NCI-H1694 treated with DMSO at 0.1 percent for 48 hours (cell line): ENCODE measurements around the gene KDM2B.
A peak's percentile ranks its signal among the peaks of the same experiment; 100 is the strongest.
"Not testable (repeated sequence)": the region's sequence is repeated elsewhere in the genome, so short reads cannot be mapped to it uniquely, and the experiment has no call there.

Experiments used
- DNase-seq: peaks from one replicate; lab custom pipeline; 2025; lab: John Stamatoyannopoulos, UW

KDM2B gene

DNA sequence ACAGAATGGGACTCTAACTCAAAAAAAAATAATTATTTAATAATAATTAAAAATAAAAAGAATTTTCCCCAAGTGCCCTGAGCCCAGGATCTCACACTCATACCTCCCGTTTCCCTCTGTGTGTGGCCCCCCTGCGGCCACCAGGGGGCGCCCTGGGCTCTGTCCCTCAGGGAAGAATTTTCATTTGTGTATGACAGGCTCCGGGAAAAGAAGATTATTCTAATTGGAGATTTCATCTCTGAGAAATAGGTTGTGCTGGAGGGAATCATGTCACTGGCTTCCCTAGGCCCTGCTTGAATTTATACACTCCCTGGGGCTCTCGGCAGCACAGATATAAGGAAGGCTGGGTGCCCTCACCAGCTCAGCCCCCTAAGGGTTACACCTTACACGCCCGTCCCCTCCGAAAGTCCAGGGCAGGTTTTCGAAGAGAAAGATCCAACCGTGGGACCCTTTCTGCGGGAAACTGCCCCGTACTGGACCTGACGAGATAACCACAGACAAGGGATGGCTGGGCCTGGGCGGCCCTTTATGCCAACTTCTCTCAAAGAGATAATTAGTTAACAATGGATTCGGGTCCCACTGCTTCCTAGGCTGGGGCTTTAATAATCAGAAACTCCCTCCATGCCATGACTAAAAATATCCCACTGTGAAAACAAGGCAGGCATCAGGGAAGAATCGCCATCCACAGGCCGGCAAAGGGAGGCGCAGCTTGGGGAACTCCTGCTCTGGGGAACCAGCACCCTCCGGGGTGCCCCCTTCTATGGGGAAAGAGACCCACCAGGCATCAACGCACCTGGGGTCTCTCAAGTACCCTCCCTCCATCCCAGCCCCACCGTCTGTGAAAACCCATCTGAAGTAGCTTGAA, 80.7 kb downstream of the KDM2B start:
- DNase-seq: peak; percentile 50

DNA sequence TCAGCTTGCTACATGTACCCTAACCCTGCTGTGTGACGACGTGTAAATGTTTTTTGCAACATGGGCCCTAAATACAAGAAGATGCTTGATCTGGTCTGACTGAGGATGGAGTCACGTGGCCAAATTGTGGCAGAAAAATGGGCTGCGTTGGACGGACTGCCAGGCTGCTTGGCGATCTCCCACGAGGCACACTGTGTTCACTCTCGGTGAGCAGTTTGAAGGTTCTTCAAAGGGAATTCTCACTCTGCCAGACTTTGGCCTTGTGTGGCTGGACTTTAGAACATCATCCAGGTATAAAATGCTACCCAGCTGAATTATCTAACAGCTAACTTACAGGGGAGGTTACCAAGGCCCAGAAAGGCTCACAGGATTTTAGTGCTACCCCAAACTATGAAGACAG, 85.1 kb downstream of the KDM2B start:
- no peak for DNase-seq

DNA sequence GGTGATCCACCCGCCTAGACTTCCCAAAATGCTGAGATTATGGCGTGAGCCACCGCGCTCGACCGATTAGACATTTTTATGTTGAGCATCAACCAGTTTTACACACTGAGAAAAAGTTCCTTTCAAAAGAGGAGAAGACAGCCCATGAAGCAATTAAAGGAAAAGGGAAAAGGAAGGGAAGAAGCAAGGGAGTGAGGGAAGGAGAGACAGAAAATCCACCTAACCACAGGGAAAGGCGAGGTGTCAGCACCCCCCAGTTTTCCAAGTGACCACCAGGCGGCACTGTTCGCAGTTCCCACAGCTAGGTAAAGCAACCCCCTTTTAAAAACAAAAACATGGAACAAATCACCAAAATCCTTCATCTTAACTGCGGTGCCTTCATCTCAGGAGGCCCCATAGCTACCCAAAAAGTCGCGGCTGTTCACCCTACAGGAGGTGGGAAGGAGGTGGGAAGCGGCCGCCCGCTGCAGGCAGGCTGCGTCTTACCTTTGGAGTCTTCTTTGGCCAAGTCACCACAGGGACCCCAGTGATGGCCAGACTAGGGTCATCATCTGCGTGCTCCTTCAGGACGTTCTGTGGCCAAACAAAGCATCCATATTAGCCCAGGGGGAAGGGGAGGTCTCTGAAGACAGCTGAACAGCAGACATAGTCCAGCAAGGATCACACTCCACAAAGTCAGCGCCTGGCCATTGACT, 86.6 kb downstream of the KDM2B start:
- no peak for DNase-seq

DNA sequence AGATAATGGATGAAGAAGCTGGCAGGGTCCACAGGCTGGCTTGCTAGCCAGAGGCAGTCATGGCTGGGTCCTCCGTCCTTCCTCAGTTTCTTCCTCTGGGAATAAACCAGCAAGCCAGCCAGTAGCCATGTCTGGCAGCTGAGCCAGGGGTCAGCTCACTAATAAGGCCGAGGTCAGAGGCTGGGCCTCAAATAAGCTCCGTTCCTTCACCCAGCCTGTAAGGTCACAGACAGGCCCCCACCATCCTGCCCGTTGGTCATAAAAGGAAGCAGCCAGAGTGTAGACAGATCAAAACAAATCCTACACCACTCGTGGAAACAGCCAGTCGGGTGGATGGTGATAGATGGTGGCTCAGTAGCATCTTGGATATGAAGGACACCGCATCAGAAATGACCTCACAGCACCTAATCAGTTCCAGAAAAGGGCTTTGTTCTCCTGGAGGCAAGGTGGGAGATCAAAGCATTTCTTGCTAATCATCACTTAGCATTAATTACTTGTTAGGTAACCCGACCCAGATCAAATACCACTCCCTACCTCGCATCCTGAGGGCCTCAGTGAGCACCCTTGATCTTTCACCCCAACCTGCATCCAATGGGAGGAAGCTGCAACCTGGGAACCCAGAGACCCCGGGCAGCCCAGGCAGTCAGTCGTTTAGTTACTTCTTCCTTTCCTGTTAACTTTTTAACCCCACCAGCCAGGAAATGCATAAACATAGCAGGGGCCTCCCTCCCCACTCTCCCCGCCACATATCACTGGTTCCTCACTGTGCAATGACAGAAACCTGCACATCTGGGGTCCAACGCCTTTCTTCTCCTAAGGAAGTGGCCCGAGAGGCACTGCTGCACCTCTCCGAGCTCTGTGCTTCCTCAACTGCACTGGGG, 90.2 kb downstream of the KDM2B start:
- no peak for DNase-seq

DNA sequence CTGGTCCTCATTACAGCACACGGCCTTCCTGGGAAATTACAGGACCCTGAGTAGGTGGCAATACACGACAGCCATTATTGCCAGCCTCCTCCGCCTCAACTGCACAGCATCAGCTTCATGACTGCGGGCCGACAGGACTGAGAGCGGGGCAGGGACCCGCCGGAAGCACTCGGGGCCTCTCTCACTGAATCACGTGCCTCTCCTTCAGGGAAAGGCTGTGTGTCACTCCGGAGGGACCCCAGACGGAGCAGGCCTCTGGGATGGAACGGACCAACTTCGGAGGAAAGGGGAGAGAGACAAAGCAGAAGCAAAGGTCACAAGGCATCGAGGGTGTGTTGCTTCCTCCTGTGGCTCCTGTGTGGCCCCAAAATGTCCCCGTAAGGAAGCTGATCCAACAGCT, 90.9 kb downstream of the KDM2B start:
- no peak for DNase-seq

DNA sequence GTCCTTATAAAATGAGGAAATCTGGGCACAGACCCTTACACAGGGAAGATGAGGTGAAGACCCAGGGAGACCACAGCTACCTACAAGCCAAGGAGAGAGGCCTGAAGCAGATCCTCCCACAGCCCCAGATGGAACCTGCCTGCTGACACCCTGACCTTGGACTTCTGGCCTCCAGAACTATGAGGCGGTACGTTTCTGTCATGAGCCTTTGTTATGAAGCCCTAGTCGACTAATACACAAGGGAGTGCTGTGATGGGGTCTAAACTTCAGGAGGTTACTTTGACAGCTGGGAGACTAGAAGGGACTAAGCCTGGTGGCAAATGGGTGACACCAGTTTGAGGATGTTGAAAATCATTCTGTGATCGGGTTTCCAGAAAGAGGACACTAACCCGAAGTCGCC, 95.9 kb downstream of the KDM2B start:
- no peak for DNase-seq

DNA sequence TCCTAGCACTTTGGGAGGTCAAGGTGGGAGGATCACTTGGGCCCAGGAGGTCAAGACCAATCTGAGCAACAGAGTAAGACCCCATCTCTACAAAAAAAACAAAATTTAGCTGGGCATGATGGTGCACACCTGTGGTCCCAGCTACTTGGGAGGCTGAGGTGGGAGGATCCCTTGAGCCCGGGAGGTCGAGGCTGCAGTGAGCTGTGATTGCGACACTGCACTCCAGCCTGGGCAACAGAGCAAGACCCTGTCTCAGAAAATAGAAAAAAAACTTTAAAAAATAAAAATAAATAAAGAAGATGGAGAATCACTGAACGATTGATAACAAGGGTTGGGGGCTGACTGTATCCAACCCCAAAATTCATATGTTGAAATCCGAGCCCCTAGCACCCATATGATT, 96.3 kb downstream of the KDM2B start:
- DNase-seq: not testable (repeated sequence)

DNA sequence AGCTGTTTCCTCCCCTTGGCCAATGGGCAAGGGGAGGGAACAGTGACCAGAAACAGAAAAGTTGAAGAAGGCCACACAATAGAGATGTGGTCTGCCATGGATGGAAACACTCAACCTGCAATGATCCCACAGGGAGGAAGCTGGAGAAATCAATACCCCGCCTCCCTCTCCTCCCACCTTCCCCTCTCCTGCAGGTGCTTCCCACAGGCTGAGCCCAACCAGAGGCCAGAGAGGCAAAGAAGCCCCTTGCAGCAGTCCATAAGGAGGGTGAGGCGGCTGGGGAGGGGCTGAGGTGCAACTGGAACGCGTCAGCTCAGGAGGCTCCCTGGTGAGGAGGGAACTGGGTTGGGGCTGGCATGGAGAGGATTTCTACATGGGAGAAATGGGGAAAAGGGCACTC, 96.9 kb downstream of the KDM2B start:
- no peak for DNase-seq

DNA sequence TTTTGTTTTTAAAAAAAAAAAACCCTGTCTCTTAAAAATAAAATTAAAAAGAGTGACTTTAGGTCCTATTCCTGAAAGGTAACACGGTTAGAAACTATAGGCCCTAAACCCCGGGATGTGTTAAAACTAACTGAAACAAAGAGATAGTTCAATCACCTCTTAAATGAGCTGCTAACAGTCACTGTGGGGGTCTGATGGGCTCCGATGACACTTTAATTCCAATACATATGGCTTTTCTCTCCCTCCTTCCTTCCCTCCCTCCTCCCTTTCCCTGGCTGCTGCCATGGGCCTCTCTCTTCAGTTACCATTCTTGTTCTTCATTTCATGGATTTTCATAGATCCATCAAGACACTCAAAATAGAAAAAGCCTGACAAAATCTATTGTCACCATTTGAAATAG, 104.3 kb downstream of the KDM2B start:
- no peak for DNase-seq

DNA sequence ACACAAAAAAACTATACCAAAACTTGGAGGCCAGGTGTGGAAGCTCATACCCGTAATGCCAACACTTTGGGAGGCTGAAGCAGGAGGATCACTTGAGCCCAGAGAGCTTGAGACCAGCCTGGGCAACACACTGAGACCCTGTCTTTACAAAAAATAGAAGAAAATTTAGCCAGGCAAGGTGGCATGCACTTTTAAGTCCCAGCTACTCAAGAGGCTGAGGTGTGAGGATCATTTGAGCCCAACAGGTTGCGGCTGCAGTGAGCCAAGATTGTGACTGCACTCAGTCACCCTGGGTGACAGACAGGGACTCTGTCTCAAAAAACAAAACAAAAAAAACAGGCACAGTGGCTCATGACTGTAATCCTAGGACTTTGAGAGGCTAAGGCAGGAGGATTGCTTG, 105.5 kb downstream of the KDM2B start:
- no peak for DNase-seq

DNA sequence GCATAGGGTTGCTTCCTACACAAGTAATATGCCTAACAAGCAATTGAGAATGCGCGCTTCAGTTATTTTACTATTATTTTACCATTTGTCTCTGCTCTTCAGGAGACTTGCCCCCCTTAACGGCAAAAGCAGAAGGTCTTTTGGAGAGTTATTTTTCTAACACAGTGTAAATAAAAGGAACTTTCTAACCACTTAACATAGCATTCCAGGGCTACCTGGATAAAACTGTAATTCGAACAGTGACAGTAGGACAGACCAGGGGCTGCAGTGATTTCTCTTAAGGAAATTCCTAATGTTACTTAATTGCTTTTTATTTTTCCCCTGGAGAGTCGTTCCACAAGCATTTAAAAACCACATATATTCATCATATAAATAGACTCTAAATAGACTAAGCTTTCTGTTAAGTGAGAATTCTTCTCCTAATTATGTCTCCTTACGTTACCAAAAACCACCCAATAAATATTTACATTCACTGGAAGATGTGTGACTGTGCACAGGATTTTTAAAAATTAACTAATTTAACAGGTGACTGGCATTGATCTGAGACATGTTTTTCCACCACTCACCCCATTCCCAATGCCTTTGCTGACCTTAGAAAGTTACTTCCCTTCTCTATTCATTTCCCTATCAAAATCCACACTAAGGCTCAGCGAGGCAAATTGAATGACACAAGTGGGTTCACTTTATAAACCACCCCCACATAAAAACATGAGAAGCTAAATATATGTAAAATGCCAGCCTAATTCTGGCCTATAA, 108.5 kb downstream of the KDM2B start:
- no peak for DNase-seq

DNA sequence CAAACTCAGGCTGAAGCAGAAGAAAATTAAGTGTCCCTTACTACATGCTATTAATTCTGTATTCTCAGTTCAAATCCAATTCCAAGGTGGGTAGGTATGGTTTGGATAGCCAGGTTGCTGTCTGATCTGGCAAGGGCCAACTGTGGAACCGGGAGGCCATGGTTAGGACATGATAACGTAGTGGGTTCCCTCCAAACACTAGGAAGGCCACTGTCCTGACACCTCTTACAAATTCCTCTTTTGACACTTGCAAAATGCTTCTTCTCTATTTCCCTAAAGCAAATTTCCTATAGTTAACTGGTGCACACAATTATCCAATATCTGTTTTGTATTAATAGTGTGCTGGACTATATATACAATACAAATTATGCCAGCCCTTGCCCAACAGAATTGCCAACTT, 110.1 kb downstream of the KDM2B start:
- no peak for DNase-seq

DNA sequence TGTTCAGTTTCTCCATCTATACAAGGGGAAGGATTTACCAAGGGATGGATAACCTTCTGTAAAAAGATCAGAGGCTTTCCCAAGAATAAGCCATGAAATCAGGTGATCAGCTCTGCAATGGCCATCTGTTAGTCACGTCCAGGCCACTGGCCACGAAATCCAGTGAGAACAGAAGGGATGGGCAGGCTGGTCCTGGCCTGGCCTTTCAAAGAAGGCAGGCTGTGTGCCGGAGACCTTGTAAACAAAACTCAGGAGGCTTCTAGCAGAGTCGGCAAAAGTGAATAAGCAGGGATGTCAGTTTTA, 112.4 kb downstream of the KDM2B start:
- DNase-seq: no peak

DNA sequence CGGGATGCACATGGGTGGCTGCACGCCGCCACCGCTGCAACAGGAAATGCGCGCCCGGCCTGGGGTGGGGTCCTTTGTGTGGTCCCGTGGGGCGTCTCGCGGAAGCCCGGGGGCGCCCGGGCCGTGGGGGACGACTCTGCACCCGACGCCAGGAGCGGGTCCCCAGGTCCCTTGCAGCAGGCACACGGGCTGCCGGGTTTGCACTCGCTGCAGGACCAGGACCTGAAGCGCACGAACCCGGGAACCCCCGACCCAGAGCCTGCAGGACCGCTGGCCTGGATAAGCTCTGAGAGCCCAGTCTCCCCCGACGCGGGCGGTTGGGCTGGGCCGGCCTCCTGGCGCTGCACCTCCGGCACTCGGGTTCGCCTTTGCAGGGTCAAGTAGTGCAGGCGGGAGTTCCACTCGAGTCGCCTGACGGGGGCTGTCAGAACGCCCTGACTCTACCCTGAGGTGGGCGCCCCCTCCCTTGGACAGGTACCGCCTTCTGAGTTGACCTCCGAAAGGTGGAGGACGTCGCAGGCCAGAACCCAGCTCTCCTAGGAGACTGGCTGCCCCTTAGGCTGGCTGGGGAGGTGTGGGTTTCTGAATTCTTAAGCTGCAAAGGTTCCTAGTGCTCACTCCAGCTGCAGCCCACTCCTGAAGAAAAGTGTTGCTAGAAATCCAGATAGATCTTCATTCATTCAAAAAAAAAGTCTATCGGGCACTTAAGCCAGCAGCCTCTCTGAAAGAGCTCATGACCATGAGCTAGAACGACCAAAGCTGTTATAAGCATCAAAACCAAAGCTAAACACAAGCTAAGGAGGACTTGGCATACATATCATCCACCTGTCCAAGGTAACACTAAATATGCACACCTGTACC, 113.0 kb downstream of the KDM2B start:
- DNase-seq: no peak

DNA sequence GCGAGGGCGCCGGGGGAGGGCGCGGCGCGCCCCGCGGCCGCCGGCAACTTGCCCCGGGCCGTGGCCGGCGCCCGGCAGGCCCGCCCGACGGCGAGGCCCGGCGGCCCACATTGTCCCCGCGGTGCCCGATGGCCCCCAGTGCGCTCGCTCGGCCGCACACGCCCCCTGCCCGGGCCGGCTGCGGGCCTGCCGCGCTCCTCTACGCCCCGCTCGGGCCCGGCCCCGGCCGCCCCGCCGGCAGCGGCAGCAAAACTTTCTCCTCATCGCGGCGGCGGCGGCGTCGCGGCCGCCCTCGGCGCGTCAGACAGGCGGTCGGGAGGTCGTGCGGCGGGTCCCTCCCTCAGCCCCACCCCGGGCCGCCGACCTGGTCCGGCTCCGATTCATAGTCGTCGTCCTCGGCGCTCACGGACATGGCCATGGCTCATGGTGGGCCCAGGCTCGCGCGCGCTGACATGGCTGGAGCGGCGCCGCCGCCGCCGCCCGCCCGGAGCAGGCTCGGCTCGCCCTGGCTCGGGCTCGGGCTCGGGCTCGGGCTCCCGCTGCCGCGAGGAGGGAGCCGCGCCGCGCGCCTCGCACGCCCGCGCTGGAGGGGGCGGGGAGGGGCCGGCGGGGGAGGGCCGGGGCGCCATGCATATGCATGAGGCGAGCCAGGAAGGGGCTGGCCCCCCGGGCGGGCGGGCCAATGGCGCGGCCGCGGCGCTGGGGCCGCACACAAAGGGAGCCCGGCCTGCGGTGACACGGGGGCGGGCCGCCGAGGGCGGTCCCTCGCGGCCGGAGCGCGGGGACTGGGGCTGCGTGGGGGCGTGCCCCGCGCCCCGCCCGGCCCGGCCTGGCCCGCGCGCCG, 113.8 kb downstream of the KDM2B start:
- DNase-seq: peak; percentile 55

DNA sequence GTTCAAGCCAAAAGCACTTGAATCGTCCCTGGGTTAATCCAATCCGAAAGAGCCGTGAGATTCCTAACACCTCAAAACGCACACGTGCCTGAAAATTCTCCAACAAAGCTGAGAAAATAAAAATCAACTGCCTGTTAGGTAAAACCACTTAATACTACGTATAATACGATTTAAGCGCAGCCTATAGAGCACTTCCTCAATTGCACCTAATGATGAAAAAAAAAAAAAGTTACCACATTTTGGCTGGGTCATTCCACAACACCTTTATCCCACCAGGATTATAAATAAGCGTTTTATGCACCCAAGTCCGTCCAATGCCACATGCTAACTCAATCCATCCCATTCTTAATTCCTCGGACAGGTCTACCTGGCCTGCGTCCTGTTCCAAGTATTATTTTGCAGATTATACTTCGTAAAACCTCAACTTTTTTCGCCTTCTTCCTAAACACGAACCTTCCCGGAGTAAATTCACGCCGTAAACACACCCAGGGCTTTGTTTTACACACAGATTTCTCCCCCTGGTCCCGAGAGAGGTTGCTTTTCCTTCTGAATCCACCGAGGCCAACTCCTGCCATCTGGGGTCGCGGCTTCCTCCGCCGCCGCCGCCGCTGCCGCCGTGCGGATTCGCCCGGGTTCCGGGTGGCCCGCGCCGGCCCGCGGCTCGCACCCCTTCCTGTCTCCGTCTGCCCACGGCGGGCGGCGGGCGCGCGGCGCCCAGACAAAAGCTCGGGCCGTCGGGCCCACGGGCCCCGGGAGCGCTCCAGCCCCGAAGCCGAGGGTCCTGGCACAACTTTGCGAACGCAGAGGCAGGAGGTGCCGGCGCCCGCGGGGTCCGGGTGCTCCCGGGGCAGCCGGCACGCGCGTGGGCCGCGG, 114.7 kb downstream of the KDM2B start:
- peak; percentile 11 for DNase-seq

DNA sequence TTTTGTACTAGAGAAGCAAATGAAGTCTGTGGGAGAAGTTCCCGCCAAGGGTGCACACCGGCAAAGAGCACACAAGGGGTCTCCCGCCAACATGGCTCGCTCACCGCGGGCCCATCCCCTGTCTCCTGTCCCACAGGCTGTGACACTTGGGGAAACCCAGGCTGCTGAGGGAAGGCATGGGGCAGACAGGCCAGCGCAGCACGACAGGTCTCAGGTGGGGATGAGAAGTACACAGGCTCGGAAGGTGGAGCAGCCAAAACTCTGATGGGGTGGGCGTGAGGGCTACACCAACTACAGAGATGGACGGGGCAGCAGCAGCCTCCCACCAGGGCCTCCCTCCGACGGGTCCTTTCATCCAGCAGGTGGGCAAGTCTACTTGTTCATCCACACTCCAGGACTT, 116.5 kb downstream of the KDM2B start:
- no peak for DNase-seq

DNA sequence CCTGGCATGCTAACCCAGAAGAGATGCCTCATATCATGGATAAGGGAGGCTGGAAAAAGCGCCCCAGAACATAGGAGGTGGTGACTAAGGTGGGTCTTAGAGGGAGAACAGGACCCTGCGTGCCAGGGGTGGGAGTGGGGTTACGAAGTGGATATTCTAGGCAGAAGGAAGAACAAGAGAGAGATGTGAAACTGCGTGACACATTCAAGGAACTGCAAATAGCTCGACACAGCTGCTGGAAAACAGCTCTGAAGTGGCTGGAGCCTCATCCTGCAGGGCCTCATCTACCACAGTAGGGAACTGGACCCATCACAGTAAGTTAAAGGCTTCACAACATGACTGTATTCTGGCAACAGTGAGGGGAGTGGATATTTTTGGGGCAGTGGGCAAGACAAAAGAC, 119.8 kb downstream of the KDM2B start:
- no peak for DNase-seq

DNA sequence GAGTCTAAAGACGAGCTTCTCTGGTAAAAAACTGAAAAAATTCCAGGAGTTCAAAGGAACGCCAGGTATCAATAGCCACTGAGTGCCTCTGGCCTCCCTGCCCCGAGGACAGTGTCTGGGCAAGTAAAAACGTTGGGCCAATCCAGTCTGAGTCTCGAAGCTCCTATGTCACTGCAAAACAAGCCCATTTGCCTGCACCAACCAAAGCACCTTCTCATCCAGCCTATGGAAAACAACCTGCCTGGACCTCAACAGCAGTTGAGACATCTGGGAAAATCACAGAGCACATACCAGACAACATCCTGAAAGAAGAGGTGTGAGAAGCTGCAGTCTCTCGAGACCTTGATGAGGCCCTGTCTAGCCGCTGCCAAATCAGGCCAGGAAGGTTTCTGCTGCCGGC, 124.3 kb downstream of the KDM2B start:
- no peak for DNase-seq
